HEK293T (cell line): Measurements from ENCODE around the gene CRIP3.

Source experiments
- CTBP1 ChIP-seq: fragments of 450-650 bp; IDR thresholded peaks from 2 replicates; pipeline ENCODE4 v1.6.1; 2016; ENCODE audit warnings: borderline replicate concordance
- FOXM1 ChIP-seq: fragments of 450-650 bp; IDR thresholded peaks from 2 replicates; pipeline ENCODE4 v1.6.1; 2017; ENCODE audit warnings: mild to moderate bottlenecking, borderline replicate concordance
- HDGF ChIP-seq: fragments of 450-650 bp; IDR thresholded peaks from 2 replicates; pipeline ENCODE4 v1.6.1; 2017; ENCODE audit warnings: antibody characterized with exemption, borderline replicate concordance
- PKNOX1 ChIP-seq: fragments of 450-650 bp; IDR thresholded peaks from 2 replicates; pipeline ENCODE4 v1.6.1; 2016
- TARDBP ChIP-seq: fragments of 450-650 bp; IDR thresholded peaks from 2 replicates; pipeline ENCODE4 v1.6.1; 2016

- TF ChIP-seq HDGF = no peak
- no peak for TF ChIP-seq FOXM1
- TF ChIP-seq CTBP1 = no peak
- no peak for TF ChIP-seq TARDBP
- no peak for TF ChIP-seq PKNOX1
Observed at GRCh38 chr6:43286456-43286979, 22.1 kb downstream of the CRIP3 start.
